GM19238 (cell line): ENCODE data around the gene GOSR1.
"Not testable (repeated sequence)": the region's sequence is repeated elsewhere in the genome, so short reads cannot be mapped to it uniquely, and the experiment has no call there.

Experiments used
- DNase-seq: peaks from one replicate; pipeline ENCODE4 v3.0.0; 2011; ENCODE audit warnings: low spot score; ENCODE audit not compliant: insufficient read length

Gene GOSR1

GRCh38 chr17:30545024-30545423 lies 67.8 kb downstream of the GOSR1 start:
- DNase-seq: no peak

GRCh38 chr17:30547778-30548573 lies 70.8 kb downstream of the GOSR1 start:
- DNase-seq: no peak

GRCh38 chr17:30549181-30549580 lies 72.0 kb downstream of the GOSR1 start:
- not testable (repeated sequence) for DNase-seq

- DNase-seq: no peak
Measured at GRCh38 chr17:30549864-30550511, 72.8 kb downstream of the GOSR1 start.

- DNase-seq: peak; percentile 70
Measured at GRCh38 chr17:30550512-30551273, 73.5 kb downstream of the GOSR1 start.

- not testable (repeated sequence) for DNase-seq
Measured at GRCh38 chr17:30551274-30551995, 74.2 kb downstream of the GOSR1 start.

- no peak for DNase-seq
Measured at GRCh38 chr17:30551996-30552339, 74.8 kb downstream of the GOSR1 start.

- no peak for DNase-seq
Measured at GRCh38 chr17:30552994-30553566, 75.9 kb downstream of the GOSR1 start.

- not testable (repeated sequence) for DNase-seq
Measured at GRCh38 chr17:30553823-30554440, 76.7 kb downstream of the GOSR1 start.

GRCh38 chr17:30554839-30555751 lies 77.9 kb downstream of the GOSR1 start:
- DNase-seq: no peak

- DNase-seq: no peak
Measured at GRCh38 chr17:30555942-30556341, 78.7 kb downstream of the GOSR1 start.

GRCh38 chr17:30556374-30557332 lies 79.4 kb downstream of the GOSR1 start:
- no peak for DNase-seq

GRCh38 chr17:30557916-30558685 lies 80.9 kb downstream of the GOSR1 start:
- DNase-seq: no peak

GRCh38 chr17:30558686-30559545 lies 81.7 kb downstream of the GOSR1 start:
- DNase-seq: no peak

GRCh38 chr17:30559656-30560055 lies 82.4 kb downstream of the GOSR1 start:
- no peak for DNase-seq

- not testable (repeated sequence) for DNase-seq
Measured at GRCh38 chr17:30560117-30561026, 83.2 kb downstream of the GOSR1 start.
